Adrenal gland (tissue), 5 donors: ENCODE data around the gene MAGEA11.

Experiments used
- CTCF ChIP-seq, 6 experiments: fragments of 450-650 bp in 4 of 6; fragments of 200-600 bp in 2 of 6; sonication (generic) in 1 of 6; IDR thresholded peaks; 1 replicate in 5 of 6; 2 replicates in 1 of 6; pipeline versions ENCODE4 v1.5.1 to v1.8.0; 2016 to 2021; ENCODE audit warnings: antibody characterized with exemption in 6 of 6, mild to moderate bottlenecking in 2 of 6, moderate library complexity in 1 of 6
- POLR2A ChIP-seq, 2 donors: fragments of 450-650 bp; IDR thresholded peaks; one replicate each; pipeline ENCODE4 v1.6.1; 2017; ENCODE audit warnings: antibody characterized with exemption in 2 of 2, mild to moderate bottlenecking in 2 of 2, moderate library complexity in 1 of 2
- donor health status: DM: no; HTN: no; CAD: no.

DNA sequence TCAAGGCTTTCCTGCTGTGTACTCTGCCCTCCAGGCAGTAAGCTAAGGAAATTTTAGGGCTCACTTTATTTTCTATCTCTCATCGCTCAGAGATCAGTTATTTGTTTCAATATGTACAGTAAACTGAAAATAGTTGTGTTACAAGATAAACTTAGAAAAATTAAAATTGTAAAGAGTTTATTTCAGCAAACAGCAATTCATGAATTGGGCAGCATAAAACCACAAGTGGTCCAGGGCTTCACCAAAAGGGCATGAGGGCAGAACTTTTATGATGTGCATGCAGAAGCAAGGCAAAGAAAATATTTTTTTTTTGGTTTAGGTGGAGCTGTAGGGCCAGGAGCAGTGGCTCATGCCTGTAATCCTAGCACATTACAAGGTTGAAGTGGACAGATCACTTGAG is 20.1 kb upstream of the MAGEA11 start:
- TF ChIP-seq CTCF (IDR thresholded peaks at IDR 0.05) (no peak), POLR2A (IDR thresholded peaks at IDR 0.05) (no peak)
